WTC11 (cell line): ENCODE results near the gene MTA3. TPM values are rescaled to one million over a fixed set of nuclear protein-coding genes. Genes with fewer than 3 reads are reported as not detected.

ENCODE experiments used
- AFF4 ChIP-seq: sonication (generic); formaldehyde crosslinking; IDR thresholded peaks from 2 replicates; pipeline ENCODE4 v1.8.1; 2023; ENCODE audit warnings: mild to moderate bottlenecking, missing genetic modification reagents, borderline replicate concordance
- ATF6 ChIP-seq: sonication (generic); formaldehyde crosslinking; IDR thresholded peaks from 2 replicates; pipeline ENCODE4 v1.8.1; 2023; ENCODE audit warnings: mild to moderate bottlenecking, missing genetic modification reagents
- CDX4 ChIP-seq: fragments of 250-450 bp; sonication (Bioruptor Pico); IDR thresholded peaks from 2 replicates; pipeline ENCODE4 v1.9.0; 2021; ENCODE audit warnings: moderate library complexity, mild to moderate bottlenecking, inconsistent platforms, borderline replicate concordance
- E2F1 ChIP-seq: sonication (generic); formaldehyde crosslinking; IDR thresholded peaks from 2 replicates; pipeline ENCODE4 v1.8.0; 2022; ENCODE audit warnings: mild to moderate bottlenecking, missing genetic modification reagents
- E2F5 ChIP-seq: sonication (generic); formaldehyde crosslinking; IDR thresholded peaks from 2 replicates; pipeline ENCODE4 v1.8.1; 2022; ENCODE audit warnings: mild to moderate bottlenecking, moderate library complexity, missing genetic modification reagents
- FOXP1 ChIP-seq: sonication (generic); formaldehyde crosslinking; IDR thresholded peaks from 2 replicates; pipeline ENCODE4 v1.8.0; 2022; ENCODE audit warnings: missing genetic modification reagents, mild to moderate bottlenecking, moderate library complexity, borderline replicate concordance
- GRHL2 ChIP-seq: fragments of 250-450 bp; sonication (Bioruptor Pico); IDR thresholded peaks from 2 replicates; pipeline ENCODE4 v1.8.0; 2022; ENCODE audit warnings: mild to moderate bottlenecking, moderate library complexity; ENCODE audit not compliant: insufficient replicate concordance, severe bottlenecking
- HMGXB4 ChIP-seq: sonication (generic); formaldehyde crosslinking; IDR thresholded peaks from 2 replicates; pipeline ENCODE4 v1.8.1; 2023; ENCODE audit warnings: mild to moderate bottlenecking, moderate library complexity, missing genetic modification reagents
- NFATC4 ChIP-seq: fragments of 250-450 bp; sonication (Bioruptor Pico); IDR thresholded peaks from 2 replicates; pipeline ENCODE4 v1.9.0; 2021; ENCODE audit warnings: mild to moderate bottlenecking
- OVOL2 ChIP-seq: fragments of 250-450 bp; sonication (Bioruptor Pico); IDR thresholded peaks from 2 replicates; pipeline ENCODE4 v1.9.0; 2021; ENCODE audit warnings: mild to moderate bottlenecking, borderline replicate concordance
- SMAD3 ChIP-seq: sonication (generic); formaldehyde crosslinking; IDR thresholded peaks from 2 replicates; pipeline ENCODE4 v1.8.0; 2022; ENCODE audit warnings: missing genetic modification reagents, mild to moderate bottlenecking, borderline replicate concordance
- STAT6 ChIP-seq: sonication (generic); formaldehyde crosslinking; conservative IDR thresholded peaks from 2 replicates; pipeline ENCODE4 v1.8.1; 2023; ENCODE audit warnings: mild to moderate bottlenecking, low read depth, missing genetic modification reagents, moderate library complexity
- TEAD1 ChIP-seq: sonication (generic); formaldehyde crosslinking; IDR thresholded peaks from 2 replicates; pipeline ENCODE4 v1.8.0; 2022; ENCODE audit warnings: mild to moderate bottlenecking, missing genetic modification reagents
- TP53 ChIP-seq: sonication (generic); formaldehyde crosslinking; IDR thresholded peaks from 2 replicates; pipeline ENCODE4 v1.8.1; 2023; ENCODE audit warnings: mild to moderate bottlenecking, missing genetic modification reagents
- USF1 ChIP-seq: sonication (generic); formaldehyde crosslinking; IDR thresholded peaks from 2 replicates; pipeline ENCODE4 v1.8.0; 2022; ENCODE audit warnings: mild to moderate bottlenecking, missing genetic modification reagents
- ZBTB43 ChIP-seq: sonication (generic); formaldehyde crosslinking; IDR thresholded peaks from 2 replicates; pipeline ENCODE4 v1.8.1; 2023; ENCODE audit warnings: mild to moderate bottlenecking, missing genetic modification reagents
- ZNF232 ChIP-seq: sonication (generic); formaldehyde crosslinking; IDR thresholded peaks from 2 replicates; pipeline ENCODE4 v1.8.0; 2022; ENCODE audit warnings: mild to moderate bottlenecking, missing genetic modification reagents
- ZNF423 ChIP-seq: fragments of 250-450 bp; sonication (Bioruptor Pico); IDR thresholded peaks from 2 replicates; pipeline ENCODE4 v2.1.2; 2022; ENCODE audit warnings: mild to moderate bottlenecking, moderate library complexity
- ZNF425 ChIP-seq: fragments of 250-450 bp; sonication (Bioruptor Pico); conservative IDR thresholded peaks from 2 replicates; pipeline ENCODE4 v1.9.0; 2021; ENCODE audit warnings: mild to moderate bottlenecking
- total RNA-seq: library from RNA; stranded (reverse); gene quantifications from 3 replicates; pipeline ENCODE4 v1.2.3, GENCODE V29; 2021

Gene MTA3
- total RNA-seq, 1 experiment from 2014 or later: 153 TPM

GRCh38 chr2:42792583-42793333 is 224.3 kb downstream of the MTA3 start, which contains the start of gene HAAO (continued):
- TF ChIP-seq ATF6 (CRISPR knock-in tag) (no peak), STAT6 (0 out of 2 replicates have a peak, but pooled peaks have one; percentile 8), OVOL2 (CRISPR knock-in tag) (no peak), E2F1 (CRISPR knock-in tag) (no peak), FOXP1 (peak; percentile 66; the same call in 1 of the 2 replicates), USF1 (CRISPR knock-in tag) (no peak), TEAD1 (CRISPR knock-in tag) (0 out of 2 replicates have a peak, but pooled peaks have one; percentile 14), ZNF425 (CRISPR knock-in tag) (no peak), E2F5 (CRISPR knock-in tag) (peak; percentile 80; the same call in 1 of the 2 replicates), ZNF423 (no peak), HMGXB4 (CRISPR knock-in tag) (peak; percentile 69), AFF4 (0 out of 2 replicates have a peak, but pooled peaks have one; percentile 47), GRHL2 (CRISPR knock-in tag) (no peak), SMAD3 (CRISPR knock-in tag) (no peak), NFATC4 (no peak), ZBTB43 (no peak), ZNF232 (CRISPR knock-in tag) (0 out of 2 replicates have a peak, but pooled peaks have one; percentile 46), CDX4 (CRISPR knock-in tag) (0 out of 2 replicates have a peak, but pooled peaks have one; percentile 14), TP53 (no peak)
